ENCODE measurements around the gene PTGER1.

Gene PTGER1

DNA sequence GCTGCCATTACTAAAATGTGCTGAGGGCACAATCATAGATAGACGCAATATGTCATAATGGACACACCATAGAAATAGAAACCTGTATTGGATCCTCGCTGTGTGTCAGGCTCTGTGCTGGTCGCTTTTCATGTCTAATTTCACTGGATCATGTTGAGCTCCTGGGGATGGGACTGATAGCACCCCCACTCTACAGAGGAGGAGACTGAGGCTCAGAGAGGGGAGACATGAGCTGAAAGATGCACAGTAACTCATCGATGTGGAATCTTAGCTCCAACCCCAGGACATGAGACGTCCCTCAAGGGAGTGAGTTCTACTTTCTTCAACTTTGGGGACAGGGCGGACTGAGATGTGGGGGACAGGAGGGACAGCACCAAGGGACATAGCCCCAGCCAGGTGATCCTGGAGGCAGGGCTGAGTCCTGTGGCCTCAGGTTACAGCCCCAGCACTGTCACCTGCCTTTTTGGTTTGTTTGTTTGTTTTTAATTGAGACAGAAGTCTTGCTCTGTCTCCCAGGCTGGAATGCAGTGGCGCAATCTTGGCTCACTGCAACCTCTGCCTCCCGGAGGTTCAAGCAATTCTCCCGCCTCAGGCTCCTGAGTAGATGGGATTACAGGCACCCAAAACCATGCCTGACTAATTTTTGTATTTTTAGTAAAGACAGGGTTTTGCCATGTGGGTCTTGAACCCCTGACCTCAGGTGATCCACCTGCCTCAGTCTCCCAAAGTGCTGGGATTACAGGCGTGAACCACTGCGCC is 27.4 kb upstream of the PTGER1 start:
- no peak for DNase-seq (ENCODE audit: low spot score)

DNA sequence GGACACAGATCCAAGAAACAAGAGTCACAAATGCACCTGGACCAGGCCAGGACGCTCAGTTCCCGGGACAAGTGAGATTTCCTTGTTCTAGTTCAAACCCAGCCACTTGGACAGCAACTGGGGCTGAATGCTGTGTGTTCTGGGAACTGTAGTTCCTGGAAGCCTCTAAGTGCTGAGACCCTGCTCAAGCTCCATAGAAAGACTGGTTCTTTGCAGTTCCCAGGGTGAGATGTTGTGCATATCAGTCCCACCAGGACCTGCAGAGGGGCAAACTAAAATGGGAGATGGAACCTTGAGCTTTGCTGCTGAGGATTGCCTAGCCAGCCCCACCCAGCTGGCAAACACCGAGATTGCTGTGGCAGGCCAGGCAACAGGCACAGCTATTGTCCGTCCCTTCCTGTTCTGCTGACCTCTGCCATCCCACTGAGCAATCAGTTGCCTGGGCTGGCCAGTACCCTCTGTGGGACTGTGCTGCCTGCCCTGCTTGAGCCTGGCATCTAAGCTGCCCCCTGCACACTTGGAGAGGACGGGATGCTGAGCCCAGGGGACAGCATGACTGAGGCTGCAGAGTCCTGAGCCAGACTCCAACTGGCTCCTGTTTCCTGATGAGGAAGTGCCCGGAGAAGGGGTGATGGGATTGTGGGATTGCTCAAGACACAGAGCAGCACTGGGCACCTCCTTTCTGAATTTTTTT is 22.2 kb upstream of the PTGER1 start:
- peak; percentile 84 for DNase-seq (ENCODE audit: low spot score)

DNA sequence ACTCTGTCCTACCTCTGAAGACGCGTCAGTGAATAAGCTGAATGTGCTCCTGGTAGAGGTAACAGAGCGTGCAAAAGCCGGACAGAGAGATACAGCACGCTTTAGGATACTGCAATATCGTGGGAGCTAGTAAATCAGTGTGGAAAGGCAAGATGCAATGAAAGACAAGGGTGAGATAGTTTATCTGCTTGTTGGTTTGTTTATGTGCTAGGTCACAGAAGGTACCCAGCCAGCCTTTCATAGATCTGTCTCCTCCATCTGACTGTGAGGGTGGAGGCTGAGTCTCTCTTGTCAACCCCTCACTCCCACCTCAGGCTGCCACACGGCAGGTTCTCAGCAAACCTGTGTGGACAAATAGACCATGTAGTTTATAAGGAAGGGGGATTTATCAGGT is 21.7 kb upstream of the PTGER1 start:
- no peak for DNase-seq (ENCODE audit: low spot score)

DNA sequence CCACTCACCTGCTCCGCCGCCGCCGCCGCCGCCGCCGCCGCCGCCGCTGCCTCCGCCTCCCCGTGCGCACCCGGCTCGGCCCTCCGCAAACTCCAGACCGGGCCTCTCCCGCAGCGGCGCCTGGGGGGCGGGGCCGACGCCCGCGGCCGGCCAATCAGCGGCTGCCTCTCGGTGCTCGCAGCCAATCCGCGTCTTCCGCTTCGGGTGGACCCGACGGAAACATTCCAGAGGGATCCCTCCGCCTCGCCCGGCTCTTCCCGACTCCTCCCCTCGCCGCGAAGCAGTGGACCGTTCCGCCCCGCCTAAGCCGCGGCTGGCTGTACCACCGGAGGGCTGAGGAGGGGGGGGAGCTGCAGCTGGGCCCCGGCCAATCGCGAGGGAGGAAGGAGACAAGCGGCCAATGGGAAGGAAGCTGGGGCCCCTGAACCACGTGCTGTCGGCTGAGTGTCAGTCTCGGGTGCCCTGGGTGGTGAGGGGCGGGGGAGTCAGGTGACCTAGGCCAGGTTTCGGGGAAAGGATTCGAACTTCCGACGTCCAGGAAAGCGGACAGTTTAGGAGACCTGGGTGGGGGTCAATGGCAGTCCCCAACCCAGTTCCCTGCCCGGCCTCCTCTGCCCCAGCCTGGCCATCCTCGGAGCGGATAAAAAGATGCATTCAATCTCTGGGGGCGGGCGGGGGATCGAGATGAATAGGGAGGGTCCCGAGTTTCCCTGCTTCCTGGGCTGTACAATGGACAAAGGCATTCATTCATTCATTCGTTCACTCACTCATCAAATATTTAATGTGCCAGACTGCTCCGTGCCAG is 21.1 kb upstream of the PTGER1 start, which contains the start of gene GIPC1:
Gene GIPC1, minus strand, starts transcription at position 99 of the 805 bp plus-strand sequence. CDS start 13,151 bp downstream, outside the sequence.
- DNase-seq (ENCODE audit: low spot score): peak; percentile 99

DNA sequence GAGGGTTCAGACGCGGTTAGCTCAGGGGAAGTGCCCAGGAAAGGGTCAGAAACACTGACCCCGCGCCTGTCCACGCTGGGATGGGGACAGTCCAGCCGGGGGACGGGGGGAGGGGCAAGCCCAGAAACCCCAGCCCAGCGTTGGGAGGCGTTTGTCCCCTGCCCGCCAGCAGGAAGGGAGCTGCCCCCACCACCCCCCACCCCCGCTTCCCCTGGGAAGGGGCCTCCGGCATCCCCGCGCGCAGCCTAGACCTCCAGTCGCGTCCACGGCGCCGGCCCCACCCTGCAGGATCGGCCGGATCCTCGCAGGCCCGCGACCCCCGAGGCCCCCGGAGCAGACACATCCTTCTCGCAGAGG is 20.5 kb upstream of the PTGER1 start:
- DNase-seq (ENCODE audit: low spot score): no peak

DNA sequence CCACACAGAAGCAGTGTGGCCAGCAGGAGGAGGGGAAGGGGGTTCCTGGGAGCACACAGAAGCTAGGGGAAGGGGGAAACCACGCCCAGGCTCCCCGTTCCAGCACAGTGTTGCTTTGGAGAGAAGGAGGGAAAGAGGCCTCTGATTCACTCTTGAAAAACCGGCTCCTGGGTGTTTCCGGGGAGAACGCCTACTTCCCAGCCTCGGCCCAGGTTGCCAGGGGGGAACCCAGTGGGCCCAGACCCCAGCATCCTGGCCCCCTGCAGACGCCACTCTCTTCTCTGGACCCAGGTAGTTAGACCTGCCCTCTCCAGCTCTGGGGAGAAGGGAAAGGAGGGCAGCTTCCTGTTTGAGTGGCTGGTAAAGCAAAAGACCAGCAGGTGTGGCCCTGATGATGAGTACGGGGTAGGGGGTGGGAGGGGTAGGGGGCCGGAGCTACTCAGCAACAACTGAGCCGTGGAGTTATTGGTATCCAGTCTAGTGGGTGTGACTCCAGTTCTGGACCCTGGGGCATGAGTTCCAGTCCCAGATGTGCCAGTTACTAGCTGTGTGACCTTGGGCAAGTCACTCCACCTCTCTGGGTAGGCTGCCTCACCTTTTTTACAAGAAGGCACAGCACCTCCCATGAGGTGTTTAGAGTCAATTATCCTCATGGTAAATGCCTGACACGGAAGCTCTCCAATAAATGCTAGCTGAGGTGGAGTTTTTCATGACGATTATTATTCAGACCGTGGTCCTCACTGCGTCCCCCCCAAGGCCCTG is 19.9 kb upstream of the PTGER1 start:
- DNase-seq (ENCODE audit: low spot score): no peak

DNA sequence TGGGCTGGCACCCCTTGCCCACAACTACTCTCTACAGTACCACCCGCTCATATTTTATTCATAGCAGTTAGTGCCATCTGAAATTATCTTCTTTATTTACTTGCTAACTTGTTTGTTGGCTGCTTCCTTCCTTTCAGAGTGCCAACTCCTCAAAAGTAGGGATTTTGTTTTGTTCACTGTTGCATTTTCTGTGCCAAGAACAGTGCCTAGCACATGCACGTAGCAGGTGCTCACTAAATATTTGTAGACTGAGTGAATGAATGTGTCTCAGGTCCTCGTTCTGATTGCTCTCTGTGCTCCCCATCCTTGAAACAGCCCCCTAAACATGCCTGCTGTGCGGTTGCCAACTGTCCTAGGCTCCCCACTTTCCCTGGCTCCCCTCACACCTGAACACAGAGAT is 19.3 kb upstream of the PTGER1 start:
- no peak for DNase-seq (ENCODE audit: low spot score)

DNA sequence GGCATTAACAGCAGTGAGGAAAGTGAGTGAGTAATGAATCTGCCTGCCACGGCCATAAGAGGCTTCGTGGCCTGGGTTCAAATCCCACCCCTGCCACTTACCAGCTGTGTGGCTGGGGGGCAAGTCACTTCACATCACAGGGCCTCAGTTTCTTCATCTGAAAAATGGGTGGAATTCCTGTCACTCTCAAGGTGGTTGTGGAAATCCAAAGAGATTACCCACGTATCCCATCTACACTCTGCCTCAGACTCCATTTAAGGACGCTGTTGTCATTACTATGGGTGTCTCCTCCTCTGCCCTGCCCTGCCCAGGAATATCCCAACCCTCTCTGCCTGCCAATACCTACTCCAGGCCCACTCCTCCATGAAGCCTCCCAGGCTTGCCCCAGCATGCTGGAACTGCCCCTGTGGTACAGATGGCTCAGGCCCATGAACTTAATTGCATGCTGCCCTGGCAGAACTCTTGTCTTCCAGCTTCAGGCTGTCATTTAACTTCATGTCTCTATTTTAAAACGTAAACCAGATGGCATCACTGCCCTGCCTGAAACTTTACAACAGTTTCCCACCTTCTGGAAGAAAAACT is 17.7 kb upstream of the PTGER1 start:
- DNase-seq (ENCODE audit: low spot score): no peak

DNA sequence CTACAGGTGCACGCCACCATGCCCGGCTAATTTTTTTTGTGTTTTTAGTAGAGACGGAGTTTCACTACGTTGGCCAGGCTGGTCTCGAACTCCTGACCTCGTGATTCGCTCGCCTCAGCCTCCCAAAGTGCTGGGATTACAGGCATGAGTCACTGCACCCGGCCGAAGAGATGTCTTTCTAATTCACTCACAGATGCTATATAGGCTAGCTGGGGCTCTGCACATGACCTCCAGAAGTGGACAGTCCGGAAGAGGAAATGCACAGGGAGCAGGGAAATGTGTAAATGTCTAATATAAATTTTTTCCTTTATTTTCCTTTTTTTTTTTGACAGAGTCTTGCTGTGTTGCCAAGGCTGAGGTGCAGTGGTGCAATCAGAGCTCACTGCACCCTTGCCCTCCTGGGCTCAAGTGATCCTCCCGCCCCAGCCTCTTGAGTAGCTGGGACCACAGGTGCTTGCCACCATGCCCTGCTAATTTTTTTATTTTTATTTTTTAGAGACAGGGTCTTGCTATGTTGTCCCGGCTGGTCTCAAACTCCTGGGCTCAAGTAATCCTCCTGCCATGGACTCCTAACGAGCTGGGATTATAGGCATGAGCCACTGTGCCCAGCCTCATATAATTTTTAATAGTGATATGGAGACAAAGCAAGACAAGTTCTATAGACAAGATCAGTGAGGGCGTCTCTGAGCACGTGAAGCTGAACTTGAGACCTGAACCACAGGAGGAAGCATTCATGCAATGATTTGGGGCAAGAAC is 12.4 kb upstream of the PTGER1 start:
- no peak for DNase-seq (ENCODE audit: low spot score)

DNA sequence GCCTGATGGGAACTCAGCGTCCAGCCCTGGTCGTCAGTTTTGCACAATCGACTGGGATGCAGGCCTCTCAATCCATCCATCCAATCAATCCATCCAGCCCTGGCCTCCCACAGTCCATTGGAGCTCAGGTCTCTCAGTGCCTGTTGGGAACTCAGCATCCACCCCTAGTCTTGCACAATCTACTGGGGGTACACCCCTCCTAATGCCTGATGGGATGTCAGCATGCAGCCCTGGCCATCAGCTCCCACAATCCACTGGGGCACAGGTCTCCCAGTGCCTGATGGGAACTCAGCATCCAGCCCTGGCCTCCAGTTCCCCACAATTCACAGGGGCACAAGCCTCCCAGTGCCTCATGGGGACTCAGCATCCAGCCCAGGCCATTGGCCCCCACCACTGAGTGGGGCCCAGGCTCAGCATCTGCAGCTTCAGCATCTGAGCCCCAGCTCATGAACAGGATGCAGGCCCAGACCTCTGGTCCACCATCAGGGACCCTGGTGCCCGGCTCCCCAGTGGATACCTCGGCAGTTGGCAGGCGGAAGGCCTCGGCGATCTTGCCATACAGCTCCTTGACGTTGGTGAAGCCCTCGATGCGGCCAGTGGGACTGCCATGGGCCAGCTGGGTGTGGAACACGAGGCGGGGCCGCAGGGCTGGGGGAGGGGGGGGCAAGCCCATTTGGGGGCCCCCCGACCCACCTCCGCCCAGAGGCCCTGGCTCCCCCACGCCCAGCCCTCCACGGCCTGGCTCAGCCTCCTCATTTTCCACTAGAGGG is 7.2 kb upstream of the PTGER1 start:
- DNase-seq (ENCODE audit: low spot score): no peak

DNA sequence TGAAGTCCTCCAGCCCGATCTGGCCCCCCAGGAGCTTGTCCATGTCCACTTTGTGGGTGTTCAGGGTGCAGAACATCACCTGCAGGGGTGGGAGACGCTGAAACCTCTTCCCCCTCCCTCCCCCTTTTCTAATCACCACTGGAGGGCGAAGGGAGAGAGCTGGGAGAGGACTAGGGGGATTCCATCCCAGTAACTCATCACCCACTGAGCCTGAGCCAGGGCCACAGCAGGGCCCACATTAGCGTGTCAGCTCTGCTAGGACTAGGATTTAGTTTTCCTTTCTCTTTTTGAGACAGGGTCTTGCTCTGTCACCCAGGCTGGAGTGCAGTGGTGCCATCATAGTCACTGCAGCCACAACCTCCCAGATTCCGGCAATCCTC is 5.5 kb upstream of the PTGER1 start:
- no peak for DNase-seq (ENCODE audit: low spot score)

DNA sequence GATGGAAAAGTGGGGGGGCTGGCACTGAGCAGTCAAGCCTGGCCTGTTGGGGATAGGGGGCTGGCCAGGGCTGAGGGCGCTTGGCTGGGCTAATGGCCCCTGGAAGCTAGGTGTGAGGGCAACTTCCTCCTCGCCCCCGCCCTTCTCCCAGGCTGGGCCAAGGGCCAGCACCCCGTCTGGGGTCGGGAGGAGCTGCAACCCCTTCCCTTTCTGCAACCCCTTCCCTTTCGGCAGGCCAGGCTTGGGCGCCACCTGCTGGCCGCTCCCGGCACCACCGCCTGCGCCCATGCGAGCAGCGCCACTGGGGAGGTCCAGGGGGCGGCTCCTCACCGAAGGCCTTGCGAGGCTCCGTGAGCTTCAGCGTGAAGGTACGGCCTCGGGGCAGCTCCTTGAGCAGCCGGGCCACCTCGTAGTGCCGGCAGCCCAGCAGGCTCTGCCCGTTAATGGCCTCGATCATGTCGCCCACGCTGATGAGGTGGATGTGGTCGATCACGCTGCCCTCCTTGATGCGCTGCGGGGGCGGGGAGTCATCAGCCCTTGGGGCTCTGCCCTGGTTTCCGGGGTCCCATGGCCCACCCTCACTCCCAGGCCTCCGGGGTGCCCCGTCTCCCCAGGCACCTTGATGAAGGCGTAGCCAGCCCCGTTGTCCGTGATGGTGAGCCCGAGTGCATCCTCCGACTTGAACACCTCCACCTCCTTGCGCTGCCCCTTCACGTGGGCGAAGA is 5.0 kb upstream of the PTGER1 start:
- DNase-seq (ENCODE audit: low spot score): no peak

DNA sequence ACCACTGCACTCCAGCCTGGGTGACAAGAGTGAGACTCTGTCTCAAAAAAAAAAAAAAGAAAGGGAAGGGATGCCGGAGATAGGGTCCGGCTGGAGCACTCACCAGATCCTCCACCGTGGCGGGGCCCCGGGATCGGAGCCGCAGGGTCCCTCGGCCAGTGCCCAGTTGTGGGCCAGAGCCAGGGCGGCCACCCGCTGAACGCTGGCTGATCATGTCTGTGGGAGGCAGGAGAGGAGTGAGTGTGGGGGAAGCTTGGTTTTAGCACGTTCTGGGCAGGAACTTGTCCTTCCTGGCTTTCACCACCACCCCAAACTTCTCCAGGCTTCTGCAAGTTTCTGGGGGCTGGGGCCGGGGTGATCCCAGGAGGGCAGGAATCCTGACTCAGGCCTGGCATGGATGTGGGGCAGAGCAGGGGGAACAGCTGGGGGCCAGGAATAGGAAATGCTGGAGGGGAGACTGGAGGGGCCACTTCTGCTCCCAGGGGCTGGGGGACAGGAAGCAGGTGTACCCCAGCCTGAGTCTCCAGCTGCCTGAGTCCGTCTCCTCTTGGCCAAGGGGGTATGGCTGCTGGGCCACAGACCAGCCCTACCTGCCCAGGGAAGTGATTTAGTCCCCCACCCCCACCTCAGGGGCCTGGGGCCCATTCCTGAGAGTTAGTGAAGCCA is 4.3 kb upstream of the PTGER1 start:
- DNase-seq (ENCODE audit: low spot score): no peak

DNA sequence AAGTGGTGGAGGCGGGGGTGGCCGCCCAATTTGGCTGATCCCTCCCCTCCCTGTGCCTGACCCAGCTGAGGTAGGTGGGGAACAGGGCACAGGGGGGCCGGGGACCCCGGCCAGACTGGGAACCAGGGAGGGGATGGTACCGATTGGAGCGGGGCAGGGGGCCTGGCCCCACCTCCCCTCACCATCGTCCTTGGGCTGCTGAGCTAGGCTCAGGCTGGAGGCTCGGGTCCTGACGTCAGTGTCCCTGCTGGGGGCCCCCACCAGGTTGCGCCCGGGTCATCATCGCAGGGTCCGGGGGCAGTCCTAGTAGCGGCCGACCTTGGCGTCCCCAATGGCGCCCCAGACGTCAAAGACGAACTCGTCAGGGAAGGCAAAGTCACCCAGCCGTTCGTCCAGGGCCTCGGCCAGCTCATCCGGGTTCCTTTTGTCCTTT is 3.0 kb upstream of the PTGER1 start:
- no peak for DNase-seq (ENCODE audit: low spot score)

DNA sequence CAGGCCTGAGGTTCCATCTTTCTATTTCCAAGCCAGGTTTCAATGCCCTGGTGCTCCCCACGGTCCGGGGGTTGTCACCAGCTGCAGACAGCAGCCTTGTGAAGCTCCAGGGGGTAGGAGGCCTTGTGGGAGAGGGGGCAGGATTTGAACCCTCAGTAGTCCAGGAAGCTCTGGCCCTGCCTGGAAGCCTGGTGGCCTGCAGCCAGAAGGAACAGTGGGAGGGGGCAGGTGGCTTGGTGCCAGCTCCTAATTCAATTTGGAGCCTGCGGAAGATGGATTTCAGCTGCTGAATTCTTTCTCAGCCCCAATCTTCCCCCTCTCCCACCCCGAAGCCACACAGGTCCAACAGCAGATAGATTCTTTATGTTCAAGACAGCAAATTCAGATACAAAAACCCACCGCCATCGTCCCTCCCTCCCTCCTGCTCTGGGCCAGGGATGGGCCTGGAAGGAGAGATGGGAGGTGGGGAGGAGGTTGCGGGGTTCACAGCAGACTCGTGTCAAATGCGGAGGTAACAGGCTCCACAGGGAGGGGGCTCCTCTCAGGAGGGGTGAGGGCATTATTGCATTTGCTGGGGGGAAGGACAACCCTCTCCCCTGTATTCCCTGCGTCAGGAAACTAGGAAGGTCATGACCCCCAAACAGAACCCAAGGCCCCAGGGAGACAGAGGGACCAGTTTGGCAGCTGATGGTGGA is 2.4 kb upstream of the PTGER1 start:
- no peak for DNase-seq (ENCODE audit: low spot score)

DNA sequence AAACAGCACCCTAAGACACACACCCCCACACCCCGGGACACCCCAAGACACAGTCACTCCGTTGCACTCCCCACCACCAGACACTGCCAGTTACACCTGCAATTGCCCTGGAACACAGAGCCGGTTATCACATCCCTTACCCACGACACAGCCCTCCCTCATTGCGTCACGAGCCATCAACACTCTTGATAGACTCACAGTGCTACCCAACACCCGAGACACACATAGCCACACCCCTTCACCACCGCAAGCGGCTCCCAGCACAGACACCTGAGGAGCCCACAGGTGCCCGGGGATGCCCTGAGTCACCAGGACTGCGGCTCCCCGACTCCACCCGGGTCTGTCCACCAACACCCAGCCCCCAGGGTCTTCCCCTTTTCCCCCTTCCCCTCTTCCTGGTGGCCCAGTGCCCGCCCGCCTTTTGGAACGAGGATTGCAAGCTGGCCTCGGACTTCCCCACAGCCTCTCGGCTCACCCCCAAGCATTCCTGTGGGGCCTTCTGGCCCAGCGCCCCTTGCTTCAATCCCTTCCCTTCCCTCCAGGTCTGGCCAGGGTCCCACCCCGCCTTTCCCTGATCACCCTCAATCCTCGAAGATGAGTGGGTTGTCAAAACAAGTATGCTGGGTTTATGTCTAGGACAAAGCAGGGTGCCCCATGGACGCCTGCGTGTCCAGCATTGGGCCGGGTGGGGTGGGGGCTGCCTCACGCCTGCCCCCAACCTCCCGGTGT is 1.7 kb upstream of the PTGER1 start:
- no peak for DNase-seq (ENCODE audit: low spot score)

DNA sequence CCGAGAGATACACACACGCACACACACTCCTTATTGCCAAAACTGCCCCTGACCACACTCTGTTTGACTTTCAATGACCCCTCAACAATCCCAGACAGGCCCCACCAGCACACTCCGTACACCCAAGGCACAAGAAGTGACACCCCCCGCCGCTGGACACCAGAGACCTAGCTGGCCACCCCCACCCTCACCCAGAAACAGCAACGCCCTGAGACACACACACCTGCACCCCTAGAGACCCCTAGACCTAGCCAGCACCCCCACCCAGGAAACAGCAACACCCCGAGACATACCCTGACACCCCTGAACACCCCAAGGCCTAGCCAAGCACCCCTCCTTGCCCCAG is 1.1 kb upstream of the PTGER1 start:
- no peak for DNase-seq (ENCODE audit: low spot score)

DNA sequence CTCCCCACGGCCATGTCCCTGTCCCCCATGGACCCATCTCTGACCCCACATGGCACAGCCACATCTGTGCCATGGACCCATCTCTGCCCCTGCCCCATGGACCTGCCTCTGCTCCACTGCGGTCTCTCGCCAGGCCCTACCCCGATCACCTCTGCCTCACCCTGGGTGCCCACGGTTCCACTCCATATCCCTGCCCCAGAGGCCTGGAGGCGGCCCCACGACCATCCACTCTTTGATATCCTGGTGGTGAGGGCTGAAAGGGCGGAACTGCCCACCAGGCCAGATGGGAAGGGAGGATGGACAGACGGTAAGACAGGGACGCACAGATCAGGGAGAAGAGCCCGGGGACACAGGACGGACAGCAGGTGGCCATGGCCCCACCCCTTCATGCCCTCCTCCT is 327 bp downstream of the PTGER1 start:
- no peak for DNase-seq (ENCODE audit: low spot score)
